Astrocyte (in vitro differentiated cells and primary cell): Measurements from ENCODE around the gene PRF1. TPM values are rescaled to one million over a fixed set of nuclear protein-coding genes. Genes with fewer than 3 reads are reported as not detected.

Source experiments
- DNase-seq: peaks from one replicate; pipeline ENCODE4 v3.0.0-alpha.2; 2010; ENCODE audit warnings: low read depth
- FAIRE-seq: peaks from 2 replicates; lab custom pipeline; 2011; peaks lifted over from hg19 to GRCh38; lab: Jason Lieb, UNC
- H2AFZ ChIP-seq: 2 replicates; pipeline ENCODE4 v1.6.0; 2012; ENCODE audit warnings: low read depth, low read length, inconsistent platforms
- H3K27ac ChIP-seq: 2 replicates; pipeline ENCODE4 v1.5.1; 2011; ENCODE audit warnings: low read depth, low read length, inconsistent platforms
- H3K27me3 ChIP-seq: 2 replicates; pipeline ENCODE4 v1.6.0; 2011; ENCODE audit warnings: low read length, inconsistent platforms; ENCODE audit not compliant: insufficient read depth
- H3K36me3 ChIP-seq: 2 replicates; pipeline ENCODE4 v1.5.1; 2011; ENCODE audit warnings: low read length, inconsistent platforms; ENCODE audit not compliant: insufficient read depth
- H3K4me1 ChIP-seq: 2 replicates; pipeline ENCODE4 v1.5.1; 2011; ENCODE audit warnings: low read length, inconsistent platforms; ENCODE audit not compliant: insufficient read depth
- H3K4me2 ChIP-seq: 2 replicates; pipeline ENCODE4 v1.6.0; 2012; ENCODE audit warnings: low read length, inconsistent platforms
- H3K4me3 ChIP-seq: 2 replicates; pipeline ENCODE4 v1.5.1; 2011; ENCODE audit warnings: low read depth, mild to moderate bottlenecking, low read length, inconsistent platforms; ENCODE audit not compliant: insufficient read depth
- H3K79me2 ChIP-seq: 2 replicates; pipeline ENCODE4 v1.6.0; 2012; ENCODE audit warnings: mild to moderate bottlenecking, low read length, inconsistent platforms; ENCODE audit not compliant: insufficient read depth
- H3K9ac ChIP-seq: 2 replicates; pipeline ENCODE4 v1.6.0; 2012; ENCODE audit warnings: mild to moderate bottlenecking, low read length, inconsistent platforms
- H3K9me3 ChIP-seq: 2 replicates; pipeline ENCODE4 v1.5.1; 2012; ENCODE audit warnings: low read depth, mild to moderate bottlenecking, low read length, inconsistent platforms; ENCODE audit not compliant: insufficient read depth
- H4K20me1 ChIP-seq: 2 replicates; pipeline ENCODE4 v1.6.0; 2012; ENCODE audit warnings: low read length, inconsistent platforms; ENCODE audit not compliant: insufficient read depth
- H3K27ac Mint-ChIP-seq: one replicate; pipeline ENCODE4 v1.8.0; 2021; ENCODE audit warnings: mild to moderate bottlenecking, mixed read lengths; ENCODE audit not compliant: unreplicated experiment
- H3K27me3 Mint-ChIP-seq: one replicate; pipeline ENCODE4 v1.8.0; 2021; ENCODE audit warnings: low read depth, mixed read lengths; ENCODE audit not compliant: unreplicated experiment
- H3K36me3 Mint-ChIP-seq: one replicate; pipeline ENCODE4 v1.8.0; 2021; ENCODE audit warnings: low read depth, mixed read lengths; ENCODE audit not compliant: unreplicated experiment
- H3K4me1 Mint-ChIP-seq: one replicate; pipeline ENCODE4 v1.8.0; 2021; ENCODE audit warnings: low read depth, mixed read lengths; ENCODE audit not compliant: unreplicated experiment
- H3K4me3 Mint-ChIP-seq: one replicate; pipeline ENCODE4 v1.8.0; 2021; ENCODE audit warnings: mild to moderate bottlenecking, moderate library complexity, mixed read lengths; ENCODE audit not compliant: unreplicated experiment
- H3K9me3 Mint-ChIP-seq: one replicate; pipeline ENCODE4 v1.8.0; 2021; ENCODE audit warnings: mild to moderate bottlenecking, mixed read lengths; ENCODE audit not compliant: unreplicated experiment
- CTCF ChIP-seq: IDR thresholded peaks from 2 replicates; pipeline ENCODE4 v1.5.1; 2011; ENCODE audit warnings: low read depth, mild to moderate bottlenecking, inconsistent platforms, low read length, moderate library complexity; ENCODE audit not compliant: insufficient read depth
- EZH2 ChIP-seq: IDR thresholded peaks from 2 replicates; pipeline ENCODE4 v1.6.1; 2012; ENCODE audit warnings: mild to moderate bottlenecking, low read length, inconsistent platforms; ENCODE audit not compliant: insufficient read depth
- total RNA-seq: library from RNA; stranded (reverse); gene quantifications from 2 replicates; pipeline ENCODE4 v1.2.1, GENCODE V29; 2021

Gene PRF1
- total RNA-seq, 1 donor from 2014 or later = 0.16 TPM

GRCh38 chr10:70629338-70629737 is 26.8 kb upstream of the PRF1 start:
- no peak overlapping the region for H3K4me3 ChIP-seq
- H3K27ac Mint-ChIP-seq = no peak overlapping the region
- peaks cover 23% of the 10 kb centered on the region for H3K9me3 Mint-ChIP-seq
- no peaks in the 10 kb centered on the region for H3K36me3 ChIP-seq
- no peak for DNase-seq
- H3K79me2 ChIP-seq = no peaks in the 10 kb centered on the region
- no peak overlapping the region for H3K4me2 ChIP-seq
- no peak for TF ChIP-seq EZH2
- TF ChIP-seq CTCF = no peak
- no peaks in the 10 kb centered on the region for H3K27me3 ChIP-seq
- no peaks in the 10 kb centered on the region for H3K9me3 ChIP-seq
- H3K36me3 Mint-ChIP-seq = peaks cover 3% of the 10 kb centered on the region
- no peak overlapping the region for H2AFZ ChIP-seq
- no peak overlapping the region for H3K27ac ChIP-seq
- H3K4me1 ChIP-seq = no peaks in the 10 kb centered on the region
- no peaks in the 10 kb centered on the region for H4K20me1 ChIP-seq
- peaks cover 2% of the 10 kb centered on the region for H3K27me3 Mint-ChIP-seq
- no peak overlapping the region for H3K9ac ChIP-seq
- no peak overlapping the region for H3K4me3 Mint-ChIP-seq
- FAIRE-seq = no peak
- H3K4me1 Mint-ChIP-seq = peaks cover 9% of the 10 kb centered on the region

GRCh38 chr10:70626056-70626455 is 23.5 kb upstream of the PRF1 start:
- H3K4me2 ChIP-seq = no peak overlapping the region
- no peaks in the 10 kb centered on the region for H3K27me3 ChIP-seq
- no peak for FAIRE-seq
- H3K36me3 ChIP-seq = no peaks in the 10 kb centered on the region
- no peak for DNase-seq
- H3K9ac ChIP-seq = no peak overlapping the region
- no peaks in the 10 kb centered on the region for H4K20me1 ChIP-seq
- no peaks in the 10 kb centered on the region for H3K27me3 Mint-ChIP-seq
- H3K27ac Mint-ChIP-seq = no peak overlapping the region
- no peak overlapping the region for H3K4me3 ChIP-seq
- no peaks in the 10 kb centered on the region for H3K4me1 ChIP-seq
- H3K27ac ChIP-seq = no peak overlapping the region
- H3K9me3 ChIP-seq = no peaks in the 10 kb centered on the region
- TF ChIP-seq CTCF (no peak), EZH2 (no peak)
- peaks cover 2% of the 10 kb centered on the region for H3K4me1 Mint-ChIP-seq
- peaks cover 3% of the 10 kb centered on the region for H3K36me3 Mint-ChIP-seq
- H3K79me2 ChIP-seq = no peaks in the 10 kb centered on the region
- peaks cover 23% of the 10 kb centered on the region for H3K9me3 Mint-ChIP-seq
- H2AFZ ChIP-seq = no peak overlapping the region
- no peak overlapping the region for H3K4me3 Mint-ChIP-seq

GRCh38 chr10:70622981-70623844 is 20.7 kb upstream of the PRF1 start:
- H3K4me2 ChIP-seq = no peak overlapping the region
- no peak overlapping the region for H3K27ac ChIP-seq
- H3K4me3 ChIP-seq = no peak overlapping the region
- H3K27me3 ChIP-seq = no peaks in the 10 kb centered on the region
- Mint-ChIP-seq H3K9me3 (peaks cover 18% of the 10 kb centered on the region), H3K27ac (no peak overlapping the region), H3K4me1 (peaks cover 10% of the 10 kb centered on the region), H3K27me3 (no peaks in the 10 kb centered on the region), H3K36me3 (peaks cover 2% of the 10 kb centered on the region), H3K4me3 (no peak overlapping the region)
- H3K9ac ChIP-seq = no peak overlapping the region
- no peaks in the 10 kb centered on the region for H4K20me1 ChIP-seq
- no peak overlapping the region for H2AFZ ChIP-seq
- H3K4me1 ChIP-seq = peaks cover 11% of the 10 kb centered on the region
- DNase-seq (peak; percentile 36), FAIRE-seq (no peak)
- TF ChIP-seq CTCF (no peak), EZH2 (no peak)
- H3K79me2 ChIP-seq = no peaks in the 10 kb centered on the region
- H3K36me3 ChIP-seq = no peaks in the 10 kb centered on the region
- peaks cover 6% of the 10 kb centered on the region for H3K9me3 ChIP-seq
